Left lung (tissue), 10 donors: ENCODE measurements around the gene AK2. TPM values are rescaled to one million over a fixed set of nuclear protein-coding genes. Genes with fewer than 3 reads are reported as not detected.
A peak's percentile ranks its signal among the peaks of the same experiment; 100 is the strongest.
"Not testable (repeated sequence)": the region's sequence is repeated elsewhere in the genome, so short reads cannot be mapped to it uniquely, and the experiment has no call there.

ENCODE experiments used
- ATAC-seq: fragments of 200-7000 bp; cut with Tn5 transposase; one replicate; pipeline ENCODE4 v1.9.1; 2020; ENCODE audit warnings: moderate library complexity
- DNase-seq, 4 donors: peaks; one replicate each; pipeline ENCODE4 v3.0.0-alpha.2; 2013 to 2020
- H3K27ac ChIP-seq, 2 donors: fragments of 200-600 bp; sonication (generic) in 1 of 2; one replicate each; pipeline versions ENCODE4 v1.5.0 to v1.8.0; 2020 to 2021
- H3K27me3 ChIP-seq, 2 donors: fragments of 200-600 bp; sonication (generic) in 1 of 2; one replicate each; pipeline versions ENCODE4 v1.5.0 to v1.8.0; 2020 to 2021
- H3K36me3 ChIP-seq, 2 donors: fragments of 200-600 bp; sonication (generic) in 1 of 2; one replicate each; pipeline versions ENCODE4 v1.5.0 to v1.8.0; 2020 to 2021
- H3K4me1 ChIP-seq, 2 donors: fragments of 200-600 bp; one replicate each; pipeline ENCODE4 v1.8.0; 2021
- H3K4me3 ChIP-seq, 2 donors: fragments of 200-600 bp; sonication (generic) in 1 of 2; one replicate each; pipeline versions ENCODE4 v1.5.0 to v1.8.0; 2020 to 2021; ENCODE audit warnings: mild to moderate bottlenecking in 1 of 2
- H3K9me3 ChIP-seq, 2 donors: fragments of 200-600 bp; sonication (generic) in 1 of 2; one replicate each; pipeline versions ENCODE4 v1.5.0 to v1.8.0; 2020 to 2021
- intact Hi-C, 2 donors: fragments of 100-400 bp; cut with DNase I; formaldehyde crosslinking; loops; one replicate each; pipeline versions ENCODE4 v1.11.2 to v1.14.2; 2022
- polyA plus RNA-seq, 6 donors: library from polyadenylated mRNA; unstranded; fragments of 120-200 nt; gene quantifications; one replicate each; pipeline ENCODE4 v1.2.1, GENCODE V29; 2013; ENCODE audit not compliant: insufficient read length in 6 of 6
- total RNA-seq, 2 donors: library from RNA; stranded (reverse); fragmentation: NEBNext Ultra II Directional; extraction: Animal tissue kit (Norgen Biotek cat#: 25700); gene quantifications; one replicate each; pipeline ENCODE4 v1.2.1, GENCODE V29; 2021
- TF ChIP-seq, protein P1 (sequence below), 2 donors: fragments of 200-600 bp; sonication (generic) in 1 of 2; IDR thresholded peaks; one replicate each; pipeline versions ENCODE4 v1.5.0 to v1.8.0; 2021; ENCODE audit warnings: antibody characterized with exemption in 2 of 2
- donor health status: DM: no; HTN: yes; CAD: no.
- donor health status: DM: no; HTN: no; CAD: no.

Gene AK2
- total and polyA plus RNA-seq, 8 donors = 119 to 188 (median 165) TPM

DNA sequence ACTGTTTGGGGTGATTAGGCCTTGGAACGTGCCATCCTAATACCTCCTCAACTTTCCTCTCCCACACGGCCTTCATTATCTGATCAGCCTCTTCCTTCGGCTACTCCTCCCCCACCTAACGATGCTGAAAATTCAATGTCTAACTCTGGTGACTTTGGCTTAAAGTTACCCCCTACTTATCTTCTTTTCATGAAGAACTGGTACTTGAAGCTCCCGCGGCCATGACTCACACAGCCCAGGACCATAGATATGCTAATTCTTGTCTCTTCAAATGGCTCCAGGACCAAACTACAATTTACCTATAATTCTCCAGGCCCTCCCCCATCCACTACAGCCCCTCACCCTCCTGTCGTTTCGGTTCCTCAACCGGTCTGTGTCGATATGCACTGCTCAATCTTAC, 28.6 kb upstream of the AK2 start:
- Histone ChIP-seq H3K9me3 (peaks cover 0 to 51% of the 10 kb centered on the region in 2 donors), H3K4me3 (no peak overlapping the region), H3K4me1 (peaks cover 0 to 4% of the 10 kb centered on the region in 2 donors), H3K36me3 (no peaks in the 10 kb centered on the region), H3K27ac (no peak overlapping the region), H3K27me3 (no peaks in the 10 kb centered on the region)
- intact Hi-C loops = no loop called here
- TF ChIP-seq, protein P1, sequence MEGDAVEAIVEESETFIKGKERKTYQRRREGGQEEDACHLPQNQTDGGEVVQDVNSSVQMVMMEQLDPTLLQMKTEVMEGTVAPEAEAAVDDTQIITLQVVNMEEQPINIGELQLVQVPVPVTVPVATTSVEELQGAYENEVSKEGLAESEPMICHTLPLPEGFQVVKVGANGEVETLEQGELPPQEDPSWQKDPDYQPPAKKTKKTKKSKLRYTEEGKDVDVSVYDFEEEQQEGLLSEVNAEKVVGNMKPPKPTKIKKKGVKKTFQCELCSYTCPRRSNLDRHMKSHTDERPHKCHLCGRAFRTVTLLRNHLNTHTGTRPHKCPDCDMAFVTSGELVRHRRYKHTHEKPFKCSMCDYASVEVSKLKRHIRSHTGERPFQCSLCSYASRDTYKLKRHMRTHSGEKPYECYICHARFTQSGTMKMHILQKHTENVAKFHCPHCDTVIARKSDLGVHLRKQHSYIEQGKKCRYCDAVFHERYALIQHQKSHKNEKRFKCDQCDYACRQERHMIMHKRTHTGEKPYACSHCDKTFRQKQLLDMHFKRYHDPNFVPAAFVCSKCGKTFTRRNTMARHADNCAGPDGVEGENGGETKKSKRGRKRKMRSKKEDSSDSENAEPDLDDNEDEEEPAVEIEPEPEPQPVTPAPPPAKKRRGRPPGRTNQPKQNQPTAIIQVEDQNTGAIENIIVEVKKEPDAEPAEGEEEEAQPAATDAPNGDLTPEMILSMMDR (IDR thresholded peaks at IDR 0.05) = no peak
- DNase-seq = no peak
- no peak for ATAC-seq

DNA sequence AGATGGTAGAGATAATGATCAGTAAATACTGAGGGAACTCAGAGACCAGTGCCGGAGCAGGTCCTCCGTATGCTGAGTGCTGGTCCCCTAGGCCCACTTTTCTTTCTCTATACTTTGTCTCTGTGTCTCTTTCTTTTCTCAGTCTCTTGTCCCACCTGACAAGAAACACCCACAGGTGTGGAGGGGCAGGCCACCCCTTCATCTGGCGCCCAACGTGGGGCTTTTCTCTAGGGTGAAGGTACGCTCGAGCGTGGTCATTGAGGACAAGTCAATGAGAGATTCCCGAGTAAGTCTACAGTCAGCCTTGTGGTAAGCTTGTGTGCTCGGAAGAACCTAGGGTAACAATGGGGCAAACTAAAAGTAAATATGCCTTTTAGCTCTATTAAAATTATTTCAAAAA, 27.6 kb upstream of the AK2 start:
- H3K27ac ChIP-seq, H3K36me3 ChIP-seq, H3K4me3 ChIP-seq, H3K27me3 ChIP-seq, intact Hi-C loops, DNase-seq, H3K4me1 ChIP-seq, ATAC-seq: not testable (repeated sequence)
- peaks cover 0 to 51% of the 10 kb centered on the region in 2 donors for H3K9me3 ChIP-seq

DNA sequence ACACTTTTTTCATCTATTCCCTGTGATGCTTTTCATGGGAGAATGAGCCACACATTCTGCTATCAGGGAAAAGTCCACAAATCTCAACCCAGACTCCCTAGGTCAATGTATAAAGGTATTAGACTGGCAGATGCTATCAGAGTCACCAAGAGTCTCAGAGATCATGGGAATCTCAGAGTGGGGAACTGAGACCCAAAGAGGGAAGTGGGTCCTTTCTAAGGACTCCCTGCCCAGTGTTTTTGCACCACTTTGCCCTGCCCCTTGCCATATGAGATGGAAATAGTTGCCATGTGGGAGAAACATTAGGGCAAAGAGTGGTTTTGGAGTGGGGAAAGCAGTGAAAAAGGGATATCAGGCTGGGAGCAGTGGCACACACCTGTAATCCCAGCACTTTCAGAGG, 25.2 kb upstream of the AK2 start:
- ATAC-seq (no peak), DNase-seq (no peak)
- Histone ChIP-seq H3K27ac (no peak overlapping the region), H3K27me3 (no peaks in the 10 kb centered on the region), H3K4me3 (no peak overlapping the region), H3K9me3 (peaks cover 0 to 51% of the 10 kb centered on the region in 2 donors), H3K36me3 (no peaks in the 10 kb centered on the region), H3K4me1 (peaks cover 0 to 4% of the 10 kb centered on the region in 2 donors)
- intact Hi-C loops = no loop called here
- TF ChIP-seq, protein P1 (IDR thresholded peaks at IDR 0.05) = no peak

DNA sequence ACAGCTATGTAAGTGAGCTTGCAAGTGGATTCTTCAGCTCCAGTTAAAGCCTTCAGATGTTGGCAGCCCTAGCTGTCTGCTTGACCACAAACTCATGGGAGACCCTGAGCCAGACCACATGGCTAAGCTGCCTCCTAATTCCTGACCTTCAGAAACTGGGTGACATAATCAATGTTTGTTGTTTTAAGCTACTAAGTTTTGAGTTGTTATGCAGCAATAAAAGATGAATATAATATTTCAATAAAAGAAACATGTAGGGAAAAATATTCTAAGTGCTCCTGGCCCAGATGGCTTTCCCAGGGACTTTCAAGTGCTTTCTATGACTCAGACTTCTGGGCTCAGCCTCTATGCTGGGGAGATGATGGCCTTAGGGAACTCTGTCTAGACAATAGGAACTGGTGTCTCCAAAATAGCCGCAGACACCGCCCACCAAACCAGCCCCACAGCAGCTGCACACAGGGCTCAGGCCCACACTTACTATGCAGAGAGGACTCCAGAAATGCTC, 23.9 kb upstream of the AK2 start:
- Histone ChIP-seq H3K4me3 (no peak overlapping the region), H3K27ac (no peak overlapping the region), H3K4me1 (peaks cover 4 to 5% of the 10 kb centered on the region in 2 donors), H3K9me3 (peaks cover 0 to 41% of the 10 kb centered on the region in 2 donors), H3K36me3 (no peaks in the 10 kb centered on the region), H3K27me3 (no peaks in the 10 kb centered on the region)
- intact Hi-C loops = no loop called here
- DNase-seq (peak in 1 of 4 donors; percentile 66), ATAC-seq (peak; percentile 90)
- TF ChIP-seq, protein P1 (IDR thresholded peaks at IDR 0.05) = no peak

DNA sequence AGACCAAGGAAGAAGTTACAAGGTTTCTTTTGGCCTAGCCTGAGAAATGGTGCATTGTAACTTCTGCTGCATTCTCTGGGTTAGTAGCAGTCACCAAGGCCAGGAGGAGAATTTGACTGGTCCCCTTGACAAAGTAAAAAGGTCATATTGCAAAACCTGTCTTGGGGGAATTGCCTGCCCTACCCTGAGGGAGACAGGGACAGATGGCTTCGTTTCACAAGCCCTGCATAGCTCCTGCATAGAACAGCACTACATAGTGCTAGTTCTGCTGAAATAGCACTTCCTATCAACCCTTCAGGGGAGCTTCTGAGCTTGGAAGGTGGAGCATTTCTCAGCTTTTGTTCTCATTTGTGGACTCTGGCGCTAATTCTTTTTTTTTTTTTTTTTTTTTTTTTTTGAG, 20.4 kb upstream of the AK2 start:
- H3K36me3 ChIP-seq = no peaks in the 10 kb centered on the region
- TF ChIP-seq, protein P1 (IDR thresholded peaks at IDR 0.05) = no peak
- no peak overlapping the region for H3K27ac ChIP-seq
- ATAC-seq (no peak), DNase-seq (no peak)
- peaks cover 0 to 5% of the 10 kb centered on the region in 2 donors for H3K9me3 ChIP-seq
- intact Hi-C loops = no loop called here
- no peaks in the 10 kb centered on the region for H3K27me3 ChIP-seq
- H3K4me3 ChIP-seq = no peak overlapping the region
- H3K4me1 ChIP-seq = peaks cover 4 to 13% of the 10 kb centered on the region in 2 donors

DNA sequence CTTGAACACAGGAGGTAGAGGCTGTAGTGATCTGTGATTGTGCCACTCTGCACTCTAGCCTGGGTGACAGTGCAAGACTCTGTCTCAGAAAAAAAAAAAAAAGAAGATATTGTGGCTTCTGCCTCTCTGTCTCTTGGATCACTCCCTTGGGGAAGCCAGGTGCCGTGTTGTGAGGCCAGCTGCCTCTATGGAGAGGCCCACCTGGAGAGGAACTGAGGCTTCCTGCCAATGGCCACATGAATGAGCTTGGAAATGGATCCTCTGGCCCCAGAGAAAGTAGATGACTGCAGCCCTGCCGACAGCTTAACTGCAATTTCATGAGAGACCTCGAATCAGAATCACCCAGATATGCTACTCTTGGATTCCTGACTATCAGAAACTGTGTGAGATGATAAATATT, 19.7 kb upstream of the AK2 start:
- Histone ChIP-seq H3K9me3 (no peaks in the 10 kb centered on the region), H3K4me3 (no peak overlapping the region), H3K36me3 (no peaks in the 10 kb centered on the region), H3K4me1 (peaks cover 4 to 13% of the 10 kb centered on the region in 2 donors), H3K27me3 (no peaks in the 10 kb centered on the region), H3K27ac (no peak overlapping the region)
- ATAC-seq (no peak), DNase-seq (no peak)
- TF ChIP-seq, protein P1 (IDR thresholded peaks at IDR 0.05) = no peak
- intact Hi-C loops = no loop called here
